ENCODE results near the gene PRKCB. TPM values are rescaled to one million over a fixed set of nuclear protein-coding genes. Genes with fewer than 3 reads are reported as not detected.

The PRKCB gene
- total and polyA plus RNA-seq, 2 of the 8 experiments (the other 6 are each of a cell fraction or from before 2014, with no cell fraction given) = 7.1 to 12.1 TPM

DNA sequence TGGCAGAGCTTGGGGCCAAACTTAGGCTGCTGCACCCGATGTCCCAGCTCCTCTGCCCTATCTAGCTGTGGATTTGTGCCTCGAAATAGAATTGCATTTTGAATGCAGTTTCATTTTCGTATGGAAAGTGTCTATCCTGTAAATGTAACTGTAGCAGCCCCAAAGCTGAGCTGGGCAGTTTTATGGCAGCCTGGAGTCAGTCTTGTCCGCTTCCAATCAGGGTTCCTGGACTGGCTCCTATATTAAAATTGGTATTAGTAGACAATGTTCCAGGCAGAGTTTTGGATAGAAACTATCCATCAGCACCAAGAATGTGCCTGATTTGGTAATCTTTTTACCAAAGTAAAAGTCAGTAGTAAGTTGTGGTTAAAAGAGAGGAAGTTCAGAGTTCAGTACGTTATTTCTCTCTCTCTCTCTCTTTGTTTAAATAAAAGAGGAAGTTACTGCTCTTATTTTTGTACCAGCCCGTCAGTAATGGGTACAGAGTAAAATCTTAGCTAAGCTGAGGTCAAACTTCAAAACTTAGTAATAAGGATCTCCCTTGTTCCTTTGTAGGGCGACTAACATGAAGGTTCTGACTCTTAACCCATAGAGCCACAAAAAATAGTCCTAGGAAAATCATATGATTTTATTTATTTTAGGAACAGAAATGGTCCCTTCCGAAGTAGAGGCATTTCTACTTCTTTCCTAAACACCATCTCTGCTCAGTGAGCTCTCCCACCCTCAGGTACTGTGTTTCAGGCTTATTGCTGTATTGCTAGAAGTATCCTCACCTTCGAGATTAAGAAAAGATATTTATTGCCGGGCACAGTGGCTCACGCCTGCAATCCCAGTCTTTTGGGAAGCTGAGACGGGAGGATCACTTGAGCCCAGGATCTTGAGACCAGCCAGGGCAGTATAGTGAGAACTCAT lies 28.0 kb downstream of the PRKCB start:
- Histone ChIP-seq H3K79me2 (ENCODE audit: control insufficient read depth in 1 of 2, insufficient read depth in 2 of 2, low read length in 2 of 2) (no peaks in the 10 kb centered on the region), H3K56ac (replicated peaks; ENCODE audit: insufficient read length, low read depth, low read length) (no peak overlapping the region), H2BK12ac (ENCODE audit: low read depth, low read length) (no peak overlapping the region), H3K4me2 (ENCODE audit: insufficient read depth in 1 of 2, low read depth in 2 of 2, low read length in 2 of 2) (no peak overlapping the region), H3K23ac (ENCODE audit: insufficient read length) (no peak overlapping the region), H3K4ac (replicated peaks; ENCODE audit: insufficient read length, low read depth, low read length) (no peak overlapping the region), H4K91ac (replicated peaks; ENCODE audit: insufficient read length, low read length) (no peak overlapping the region), H3K9ac (replicated peaks in 1 of 4; ENCODE audit: extremely low read depth in 1 of 4, low read depth in 3 of 4, low read length in 3 of 4) (no peak overlapping the region), H3K14ac (ENCODE audit: insufficient read length) (no peak overlapping the region), H2BK20ac (ENCODE audit: low read length) (no peak overlapping the region), H2AFZ (ENCODE audit: low read length) (no peak overlapping the region), H3K4me3 (ENCODE audit: extremely low read depth in 1 of 4, insufficient read depth in 2 of 4, low read depth in 3 of 4, low read length in 4 of 4) (no peak overlapping the region), H3K9me3 (ENCODE audit: insufficient read depth in 2 of 2, low read depth in 1 of 2, low read length in 1 of 2) (no peaks in the 10 kb centered on the region), H4K20me1 (replicated peaks in 1 of 2; ENCODE audit: control insufficient read depth in 1 of 2, insufficient read depth in 2 of 2, low read length in 2 of 2) (peaks cover 3 to 4% of the 10 kb centered on the region in 2 experiments), H3K23me2 (ENCODE audit: low read depth, low read length) (no peaks in the 10 kb centered on the region), H2BK5ac (ENCODE audit: low read depth, low read length) (no peak overlapping the region), H2BK15ac (ENCODE audit: low read length) (no peak overlapping the region), H2AK5ac (ENCODE audit: low read depth, low read length) (no peak overlapping the region), H3K36me3 (ENCODE audit: control insufficient read depth in 2 of 4, insufficient read depth in 4 of 4, low read length in 3 of 4) (no peaks in the 10 kb centered on the region; a peak in 2 of 8 replicates), H4K8ac (ENCODE audit: extremely low read depth, insufficient read depth, low read length) (no peak overlapping the region), H3K79me1 (ENCODE audit: low read depth, low read length) (no peaks in the 10 kb centered on the region), H3K18ac (ENCODE audit: extremely low read depth, low read length) (no peak overlapping the region), H3K27me3 (replicated peaks in 1 of 4; ENCODE audit: control insufficient read depth in 3 of 4, extremely low read depth in 1 of 4, insufficient read depth in 3 of 4, low read length in 3 of 4) (peaks cover 8 to 58% (median 30%) of the 10 kb centered on the region in 4 experiments), H4K5ac (ENCODE audit: insufficient read length, low read depth, low read length) (no peak overlapping the region), H3K4me1 (replicated peaks in 1 of 4; ENCODE audit: control insufficient read depth in 3 of 4, insufficient read depth in 4 of 4, low read length in 3 of 4) (peaks cover 0 to 4% (median 0%) of the 10 kb centered on the region in 4 experiments; a peak in 3 of 7 replicates), H3K27ac (ENCODE audit: low read depth, low read length) (no peak overlapping the region), H2BK120ac (replicated peaks; ENCODE audit: low read depth, low read length) (no peak overlapping the region)
- no peak for FAIRE-seq
- CTCF ChIA-PET (ENCODE audit: partially characterized antibody) = interaction anchor here (1.0 kb wide), 1 partner anchor 9 kb away, joined by 3 read pairs; no protein-coding TSS in a partner anchor
- POLR2A ChIA-PET (ENCODE audit: partially characterized antibody) = no interaction called here
- 85% methylated on average over 12 of the region's 12 CpGs; no CpG with 5 or more reads in 1 of the 2 experiments for WGBS, 2 experiments (ENCODE audit: extremely low coverage in 1 of 2, insufficient coverage in 1 of 2, insufficient read length in 1 of 2, insufficient replicate concordance in 2 of 2, low coverage in 1 of 2, low lambda C conversion rate in 2 of 2, missing lambda C conversion rate in 1 of 2)
- DNase-seq (ENCODE audit: low read depth in 1 of 2, low spot score in 2 of 2) = no peak
- TF ChIP-seq ZNF274 (IDR thresholded peaks at IDR 0.05; ENCODE audit: borderline replicate concordance, extremely low read depth, low read length) (no peak), BCL11A (IDR thresholded peaks at IDR 0.05; ENCODE audit: low read depth in 2 of 2, low read length in 2 of 2) (no peak), HDAC2 (IDR thresholded peaks at IDR 0.05; ENCODE audit: borderline replicate concordance in 1 of 2, low read depth in 2 of 2, low read length in 2 of 2) (no peak), HDAC6 (IDR thresholded peaks at IDR 0.05; ENCODE audit: low read depth, low read length) (no peak), POLR2AphosphoS5 (IDR thresholded peaks at IDR 0.05; ENCODE audit: low read depth, low read length) (no peak), YY1 (IDR thresholded peaks at IDR 0.05; ENCODE audit: low read depth, low read length) (no peak), RNF2 (IDR thresholded peaks at IDR 0.05; ENCODE audit: borderline replicate concordance, low read depth, low read length, missing control alignments, poor library complexity, severe bottlenecking) (no peak), GTF2F1 (IDR thresholded peaks at IDR 0.05; ENCODE audit: borderline replicate concordance, low read depth, low read length) (no peak), CTBP2 (IDR thresholded peaks at IDR 0.05; ENCODE audit: borderline replicate concordance, insufficient read depth, insufficient read length, low read length) (no peak)
- TF ChIP-seq, protein P1, sequence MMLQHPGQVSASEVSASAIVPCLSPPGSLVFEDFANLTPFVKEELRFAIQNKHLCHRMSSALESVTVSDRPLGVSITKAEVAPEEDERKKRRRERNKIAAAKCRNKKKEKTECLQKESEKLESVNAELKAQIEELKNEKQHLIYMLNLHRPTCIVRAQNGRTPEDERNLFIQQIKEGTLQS (IDR thresholded peaks at IDR 0.05; ENCODE audit: insufficient read depth, low read depth, low read length) = no peak
